Femur (tissue), 1 donor: ENCODE measurements around the gene ZSWIM4.
A peak's percentile ranks its signal among the peaks of the same experiment; 100 is the strongest.
"Not testable (repeated sequence)": the region's sequence is repeated elsewhere in the genome, so short reads cannot be mapped to it uniquely, and the experiment has no call there.

Source experiments
- DNase-seq: peaks from one replicate; pipeline ENCODE4 v3.0.0-alpha.2; 2017

Gene ZSWIM4

GRCh38 chr19:13794757-13795589 is at the start of gene ZSWIM4:
Gene ZSWIM4 (plus strand): TSS chr19:13795443. CDS start chr19:13795649, 206 bp downstream.
- peak; percentile 99 for DNase-seq

- DNase-seq = no peak
Observed at GRCh38 chr19:13747098-13747453, 48.2 kb upstream of the ZSWIM4 start.

GRCh38 chr19:13748169-13748828 is 46.9 kb upstream of the ZSWIM4 start:
- no peak for DNase-seq

GRCh38 chr19:13751436-13751835 is 43.8 kb upstream of the ZSWIM4 start:
- no peak for DNase-seq

- DNase-seq = not testable (repeated sequence)
Observed at GRCh38 chr19:13753622-13754021, 41.6 kb upstream of the ZSWIM4 start.

GRCh38 chr19:13756210-13756609 is 39.0 kb upstream of the ZSWIM4 start:
- no peak for DNase-seq

- DNase-seq = no peak
Observed at GRCh38 chr19:13757805-13758772, 37.2 kb upstream of the ZSWIM4 start.

GRCh38 chr19:13758795-13759194 is 36.4 kb upstream of the ZSWIM4 start:
- DNase-seq = no peak

- DNase-seq = no peak
Observed at GRCh38 chr19:13761423-13761822, 33.8 kb upstream of the ZSWIM4 start.

GRCh38 chr19:13762635-13763235 is 32.5 kb upstream of the ZSWIM4 start:
- DNase-seq = no peak

GRCh38 chr19:13763265-13763664 is 32.0 kb upstream of the ZSWIM4 start:
- no peak for DNase-seq

- peak; percentile 77 for DNase-seq
Observed at GRCh38 chr19:13764101-13764807, 31.0 kb upstream of the ZSWIM4 start, which contains the start of gene MRI1. Gene MRI1 (plus strand): TSS chr19:13764522. CDS start chr19:13764589, 67 bp downstream.

- DNase-seq = no peak
Observed at GRCh38 chr19:13764821-13765394, 30.3 kb upstream of the ZSWIM4 start.

GRCh38 chr19:13765395-13766094 is 29.7 kb upstream of the ZSWIM4 start:
- no peak for DNase-seq

GRCh38 chr19:13766095-13766481 is 29.2 kb upstream of the ZSWIM4 start:
- no peak for DNase-seq

GRCh38 chr19:13768510-13768909 is 26.7 kb upstream of the ZSWIM4 start:
- DNase-seq = no peak

- no peak for DNase-seq
Observed at GRCh38 chr19:13770013-13770635, 25.1 kb upstream of the ZSWIM4 start.

- DNase-seq = peak; percentile 96
Observed at GRCh38 chr19:13774217-13775191, 20.7 kb upstream of the ZSWIM4 start, which contains the start of gene C19orf53. Gene C19orf53 (plus strand): TSS chr19:13774456. CDS start chr19:13774478, 22 bp downstream.

- DNase-seq = no peak
Observed at GRCh38 chr19:13778398-13778797, 16.8 kb upstream of the ZSWIM4 start.
